Measurements from ENCODE around the gene CD46. TPM values are rescaled to one million over a fixed set of nuclear protein-coding genes. Genes with fewer than 3 reads are reported as not detected.

The CD46 gene
- total RNA-seq, 1 donor from 2014 or later, result 188 TPM

DNA sequence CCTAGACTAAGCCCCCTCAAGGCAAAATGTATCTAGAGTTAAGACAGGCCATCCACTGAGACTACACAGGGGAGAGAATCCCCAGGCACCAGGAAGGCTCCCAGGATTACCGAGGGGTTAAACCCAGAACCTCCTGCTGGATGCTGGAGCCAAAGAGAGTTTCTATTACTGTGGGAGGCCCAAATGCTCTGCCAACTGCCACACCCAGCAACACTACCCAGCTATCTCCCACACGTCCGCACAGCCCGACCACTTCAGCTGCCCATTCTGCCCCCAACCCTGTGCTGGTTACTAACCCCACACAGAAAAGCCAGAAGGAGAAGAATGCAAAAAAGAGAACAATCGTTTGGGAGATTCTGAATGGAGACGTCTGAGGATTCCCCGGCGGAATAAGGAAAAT, 63.6 kb downstream of the CD46 start:
- Mint-ChIP-seq H3K4me3 (ENCODE audit: unreplicated experiment) (no peak overlapping the region), H3K36me3 (ENCODE audit: unreplicated experiment) (no peaks in the 10 kb centered on the region), H3K27ac (ENCODE audit: unreplicated experiment) (no peak overlapping the region), H3K4me1 (ENCODE audit: low read depth, unreplicated experiment) (no peaks in the 10 kb centered on the region), H3K27me3 (ENCODE audit: unreplicated experiment) (peaks cover 6% of the 10 kb centered on the region), H3K9me3 (ENCODE audit: unreplicated experiment) (no peaks in the 10 kb centered on the region)
- no peak for DNase-seq
- TF ChIP-seq, protein P1, sequence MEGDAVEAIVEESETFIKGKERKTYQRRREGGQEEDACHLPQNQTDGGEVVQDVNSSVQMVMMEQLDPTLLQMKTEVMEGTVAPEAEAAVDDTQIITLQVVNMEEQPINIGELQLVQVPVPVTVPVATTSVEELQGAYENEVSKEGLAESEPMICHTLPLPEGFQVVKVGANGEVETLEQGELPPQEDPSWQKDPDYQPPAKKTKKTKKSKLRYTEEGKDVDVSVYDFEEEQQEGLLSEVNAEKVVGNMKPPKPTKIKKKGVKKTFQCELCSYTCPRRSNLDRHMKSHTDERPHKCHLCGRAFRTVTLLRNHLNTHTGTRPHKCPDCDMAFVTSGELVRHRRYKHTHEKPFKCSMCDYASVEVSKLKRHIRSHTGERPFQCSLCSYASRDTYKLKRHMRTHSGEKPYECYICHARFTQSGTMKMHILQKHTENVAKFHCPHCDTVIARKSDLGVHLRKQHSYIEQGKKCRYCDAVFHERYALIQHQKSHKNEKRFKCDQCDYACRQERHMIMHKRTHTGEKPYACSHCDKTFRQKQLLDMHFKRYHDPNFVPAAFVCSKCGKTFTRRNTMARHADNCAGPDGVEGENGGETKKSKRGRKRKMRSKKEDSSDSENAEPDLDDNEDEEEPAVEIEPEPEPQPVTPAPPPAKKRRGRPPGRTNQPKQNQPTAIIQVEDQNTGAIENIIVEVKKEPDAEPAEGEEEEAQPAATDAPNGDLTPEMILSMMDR (IDR thresholded peaks at IDR 0.05; ENCODE audit: partially characterized antibody, unreplicated experiment), result no peak

GRCh38 chr1:207815913-207816291, 64.0 kb downstream of the CD46 start:
- TF ChIP-seq, protein P1 (IDR thresholded peaks at IDR 0.05; ENCODE audit: partially characterized antibody, unreplicated experiment), result no peak
- no peak for DNase-seq
- no peaks in the 10 kb centered on the region for H3K36me3 Mint-ChIP-seq (ENCODE audit: unreplicated experiment)
- H3K4me1 Mint-ChIP-seq (ENCODE audit: low read depth, unreplicated experiment), result no peaks in the 10 kb centered on the region
- peaks cover 6% of the 10 kb centered on the region for H3K27me3 Mint-ChIP-seq (ENCODE audit: unreplicated experiment)
- no peak overlapping the region for H3K27ac Mint-ChIP-seq (ENCODE audit: unreplicated experiment)
- no peaks in the 10 kb centered on the region for H3K9me3 Mint-ChIP-seq (ENCODE audit: unreplicated experiment)
- H3K4me3 Mint-ChIP-seq (ENCODE audit: unreplicated experiment), result no peak overlapping the region

DNA sequence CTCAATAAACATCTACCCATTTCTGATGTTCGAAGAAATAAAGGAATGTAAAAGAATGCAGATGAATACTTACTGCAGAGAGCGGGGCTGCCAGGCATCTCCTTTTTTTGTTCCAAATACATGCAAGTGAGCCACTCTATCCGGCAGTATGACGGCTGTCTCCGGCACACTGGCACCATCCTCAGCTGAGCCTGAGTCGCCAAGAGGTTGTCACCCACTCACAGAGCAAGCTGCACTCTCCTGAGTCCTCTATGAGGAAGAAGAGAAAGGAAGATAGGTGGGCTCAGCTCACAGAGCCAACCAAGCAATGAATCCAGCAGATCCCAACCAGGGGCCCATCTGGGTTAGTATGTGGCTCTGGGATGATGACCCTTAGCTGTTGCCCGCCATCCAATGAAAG, 65.3 kb downstream of the CD46 start:
- no peak for DNase-seq
- no peaks in the 10 kb centered on the region for H3K9me3 Mint-ChIP-seq (ENCODE audit: unreplicated experiment)
- H3K4me3 Mint-ChIP-seq (ENCODE audit: unreplicated experiment), result no peak overlapping the region
- H3K36me3 Mint-ChIP-seq (ENCODE audit: unreplicated experiment), result no peaks in the 10 kb centered on the region
- H3K27me3 Mint-ChIP-seq (ENCODE audit: unreplicated experiment), result peaks cover 4% of the 10 kb centered on the region
- peaks cover 3% of the 10 kb centered on the region for H3K4me1 Mint-ChIP-seq (ENCODE audit: low read depth, unreplicated experiment)
- TF ChIP-seq, protein P1 (IDR thresholded peaks at IDR 0.05; ENCODE audit: partially characterized antibody, unreplicated experiment), result no peak
- no peak overlapping the region for H3K27ac Mint-ChIP-seq (ENCODE audit: unreplicated experiment)

- Mint-ChIP-seq H3K27me3 (ENCODE audit: unreplicated experiment) (peaks cover 7% of the 10 kb centered on the region), H3K4me1 (ENCODE audit: low read depth, unreplicated experiment) (peaks cover 8% of the 10 kb centered on the region), H3K27ac (ENCODE audit: unreplicated experiment) (no peak overlapping the region), H3K36me3 (ENCODE audit: unreplicated experiment) (no peaks in the 10 kb centered on the region), H3K9me3 (ENCODE audit: unreplicated experiment) (no peaks in the 10 kb centered on the region), H3K4me3 (ENCODE audit: unreplicated experiment) (no peak overlapping the region)
- no peak for DNase-seq
- TF ChIP-seq, protein P1 (IDR thresholded peaks at IDR 0.05; ENCODE audit: partially characterized antibody, unreplicated experiment), result no peak
Measured at GRCh38 chr1:207817778-207818751, 66.2 kb downstream of the CD46 start.

- no peaks in the 10 kb centered on the region for H3K36me3 Mint-ChIP-seq (ENCODE audit: unreplicated experiment)
- H3K9me3 Mint-ChIP-seq (ENCODE audit: unreplicated experiment), result peaks cover 3% of the 10 kb centered on the region
- TF ChIP-seq, protein P1 (IDR thresholded peaks at IDR 0.05; ENCODE audit: partially characterized antibody, unreplicated experiment), result no peak
- no peak overlapping the region for H3K4me3 Mint-ChIP-seq (ENCODE audit: unreplicated experiment)
- H3K4me1 Mint-ChIP-seq (ENCODE audit: low read depth, unreplicated experiment), result peaks cover 14% of the 10 kb centered on the region
- peaks cover 7% of the 10 kb centered on the region for H3K27me3 Mint-ChIP-seq (ENCODE audit: unreplicated experiment)
- H3K27ac Mint-ChIP-seq (ENCODE audit: unreplicated experiment), result no peak overlapping the region
- DNase-seq, result no peak
Measured at GRCh38 chr1:207818971-207819451, 67.2 kb downstream of the CD46 start.
